OCI-LY3 (cell line): ENCODE measurements around the gene PPT2.

Experiments used
- H2AFZ ChIP-seq: fragments of 200-600, 300-600 bp; shearing (Covaris generic); 2 replicates; pipeline ENCODE4 v1.6.0; 2014; ENCODE audit warnings: antibody characterized with exemption, low read depth, low read length
- H3K27ac ChIP-seq: fragments of 200-600, 300-600 bp; sonication (generic); 2 replicates; pipeline ENCODE4 v1.5.1; 2014; ENCODE audit warnings: mild to moderate bottlenecking, low read length, moderate library complexity, mixed read lengths
- H3K27me3 ChIP-seq: fragments of 200-600, 300-600 bp; sonication (generic); 2 replicates; pipeline ENCODE4 v1.6.1; 2014; ENCODE audit warnings: low read depth, low read length, mixed read lengths
- H3K36me3 ChIP-seq: fragments of 200-600, 300-600 bp; sonication (generic); replicated peaks from 2 replicates; pipeline ENCODE3; 2014; ENCODE audit warnings: low read depth, low read length, mixed read lengths
- H3K4me1 ChIP-seq: fragments of 300-600, 200-600 bp; sonication (generic); 2 replicates; pipeline ENCODE4 v1.6.1; 2014; ENCODE audit warnings: low read length, mixed read lengths
- H3K4me2 ChIP-seq: fragments of 200-600, 300-600 bp; sonication (generic); 2 replicates; pipeline ENCODE4 v1.6.1; 2014; ENCODE audit warnings: low read length, mixed read lengths
- H3K4me3 ChIP-seq: fragments of 300-600, 200-600 bp; sonication (generic); 2 replicates; pipeline ENCODE4 v1.5.1; 2014; ENCODE audit warnings: antibody characterized with exemption, mild to moderate bottlenecking, low read length, moderate library complexity
- H3K79me2 ChIP-seq: fragments of 300-600, 200-600 bp; shearing (Covaris generic); 2 replicates; pipeline ENCODE4 v1.6.1; 2014; ENCODE audit warnings: mild to moderate bottlenecking, low read length, mixed read lengths
- H3K9ac ChIP-seq: fragments of 300-600, 200-600 bp; shearing (Covaris generic); 2 replicates; pipeline ENCODE4 v1.6.0; 2014; ENCODE audit warnings: mild to moderate bottlenecking, low read length, moderate library complexity
- H3K9me3 ChIP-seq: fragments of 200-600, 300-600 bp; shearing (Covaris generic); 2 replicates; pipeline ENCODE4 v1.6.1; 2014; ENCODE audit warnings: low read length, mixed read lengths; ENCODE audit not compliant: insufficient read depth
- H4K20me1 ChIP-seq: fragments of 200-600, 300-600 bp; sonication (generic); 2 replicates; pipeline ENCODE4 v1.6.1; 2016; ENCODE audit warnings: low read length, mixed read lengths; ENCODE audit not compliant: insufficient read depth
- CTCF ChIP-seq: fragments of 200-600, 300-600 bp; sonication (generic); IDR thresholded peaks from 2 replicates; pipeline ENCODE4 v1.5.1; 2014; ENCODE audit warnings: antibody characterized with exemption, low read length, low read depth
- EZH2phosphoT487 ChIP-seq: fragments of 200-600 bp; shearing (Covaris generic); IDR thresholded peaks from 2 replicates; pipeline ENCODE4 v1.6.1; 2018; ENCODE audit warnings: antibody characterized with exemption, mixed run types, low read depth

Gene PPT2

GRCh38 chr6:32181915-32182529, 28.1 kb downstream of the PPT2 start:
- peaks cover 12% of the 10 kb centered on the region; the same call in 1 of the 2 replicates for H3K79me2 ChIP-seq
- peaks cover 20% of the 10 kb centered on the region for H3K4me1 ChIP-seq
- TF ChIP-seq EZH2phosphoT487, result no peak
- no peak for TF ChIP-seq CTCF
- H3K9me3 ChIP-seq, result no peaks in the 10 kb centered on the region
- H3K4me3 ChIP-seq, result no peak overlapping the region
- H3K27me3 ChIP-seq, result no peaks in the 10 kb centered on the region
- H3K36me3 ChIP-seq, result peaks cover 15% of the 10 kb centered on the region
- H3K27ac ChIP-seq, result no peak overlapping the region
- no peaks in the 10 kb centered on the region for H4K20me1 ChIP-seq
- no peak overlapping the region for H2AFZ ChIP-seq
- no peak overlapping the region for H3K9ac ChIP-seq
- H3K4me2 ChIP-seq, result no peak overlapping the region

DNA sequence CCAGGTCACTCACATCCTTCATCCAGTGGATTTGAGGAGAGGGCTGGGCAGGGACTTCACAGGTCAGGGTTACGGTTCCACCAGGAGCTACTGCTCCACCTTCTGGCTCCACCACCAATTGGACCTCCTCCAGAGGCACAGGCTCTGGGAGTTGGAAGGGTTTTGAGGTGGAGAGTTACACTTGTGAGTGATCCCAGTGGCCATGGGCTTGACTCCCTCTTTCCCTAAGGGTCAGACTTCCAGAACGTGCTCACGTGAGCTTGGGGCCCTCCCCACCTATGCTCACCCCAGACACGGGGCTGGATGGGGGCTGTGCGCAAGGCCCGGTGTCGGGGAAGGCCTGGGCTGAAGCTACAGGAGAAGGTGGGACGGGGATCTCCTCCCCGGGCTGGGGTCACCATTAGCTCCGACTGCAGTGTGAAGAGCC, 28.6 kb downstream of the PPT2 start:
- Histone ChIP-seq H3K9ac (no peak overlapping the region), H3K27ac (no peak overlapping the region)
- no peak for TF ChIP-seq CTCF

GRCh38 chr6:32183030-32183429, 29.1 kb downstream of the PPT2 start:
- Histone ChIP-seq H3K27me3 (no peaks in the 10 kb centered on the region), H3K79me2 (peaks cover 19% of the 10 kb centered on the region; the same call in 1 of the 2 replicates), H3K4me2 (no peak overlapping the region), H3K27ac (no peak overlapping the region), H3K4me3 (no peak overlapping the region), H3K4me1 (peaks cover 29% of the 10 kb centered on the region), H3K9me3 (no peaks in the 10 kb centered on the region), H3K36me3 (peaks cover 20% of the 10 kb centered on the region), H2AFZ (no peak overlapping the region), H4K20me1 (no peaks in the 10 kb centered on the region), H3K9ac (no peak overlapping the region)
- no peak for TF ChIP-seq CTCF
- TF ChIP-seq EZH2phosphoT487, result no peak

More for the DNA sequence above, 28.6 kb downstream of the PPT2 start:
- Histone ChIP-seq H4K20me1 (no peaks in the 10 kb centered on the region), H3K36me3 (peaks cover 16% of the 10 kb centered on the region), H3K4me1 (peaks cover 24% of the 10 kb centered on the region), H3K4me3 (no peak overlapping the region), H3K4me2 (no peak overlapping the region), H3K27me3 (no peaks in the 10 kb centered on the region), H3K79me2 (peaks cover 14% of the 10 kb centered on the region; the same call in 1 of the 2 replicates), H2AFZ (no peak overlapping the region), H3K9me3 (no peaks in the 10 kb centered on the region)

DNA sequence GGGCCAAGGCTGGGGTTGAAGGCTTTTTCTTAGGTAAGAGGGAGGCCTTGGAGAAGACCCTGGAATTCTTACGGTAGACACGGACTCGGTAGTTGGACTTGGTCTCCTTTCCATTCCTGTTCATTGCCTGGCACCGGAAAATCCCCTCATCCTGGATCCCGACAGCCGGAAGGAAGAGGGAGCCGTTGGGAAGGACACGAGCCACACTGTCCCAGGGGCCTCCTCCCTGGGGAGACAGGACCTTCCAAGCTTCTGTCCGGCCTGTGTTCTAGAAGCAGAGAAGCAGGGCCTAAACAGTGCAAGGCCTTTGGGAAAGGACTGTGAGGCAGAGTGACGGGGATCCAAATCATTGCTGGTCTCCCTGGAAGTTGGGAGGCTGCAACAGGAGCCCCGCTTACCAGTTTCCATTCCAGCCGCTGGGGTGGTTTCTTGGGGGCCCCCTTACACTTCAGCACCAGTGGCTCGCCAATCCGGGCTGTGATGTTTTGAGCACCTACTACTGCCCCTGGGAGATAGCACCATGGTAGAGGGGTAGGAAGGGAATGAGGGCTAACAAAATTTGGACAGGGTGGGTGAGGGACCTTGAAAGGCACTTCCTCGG, 29.6 kb downstream of the PPT2 start:
- Histone ChIP-seq H3K4me2 (no peak overlapping the region), H3K9ac (no peak overlapping the region), H4K20me1 (no peaks in the 10 kb centered on the region), H3K4me3 (no peak overlapping the region), H3K27ac (no peak overlapping the region), H3K79me2 (peaks cover 24% of the 10 kb centered on the region), H3K9me3 (no peaks in the 10 kb centered on the region), H3K4me1 (peaks cover 34% of the 10 kb centered on the region), H2AFZ (no peak overlapping the region), H3K36me3 (peaks cover 20% of the 10 kb centered on the region), H3K27me3 (no peaks in the 10 kb centered on the region)
- TF ChIP-seq EZH2phosphoT487 (no peak), CTCF (no peak)
